GM19238 (cell line): ENCODE results near the gene NFAT5.

Experiments used
- DNase-seq: peaks from one replicate; pipeline ENCODE4 v3.0.0; 2011; ENCODE audit warnings: low spot score; ENCODE audit not compliant: insufficient read length

Gene NFAT5

DNA sequence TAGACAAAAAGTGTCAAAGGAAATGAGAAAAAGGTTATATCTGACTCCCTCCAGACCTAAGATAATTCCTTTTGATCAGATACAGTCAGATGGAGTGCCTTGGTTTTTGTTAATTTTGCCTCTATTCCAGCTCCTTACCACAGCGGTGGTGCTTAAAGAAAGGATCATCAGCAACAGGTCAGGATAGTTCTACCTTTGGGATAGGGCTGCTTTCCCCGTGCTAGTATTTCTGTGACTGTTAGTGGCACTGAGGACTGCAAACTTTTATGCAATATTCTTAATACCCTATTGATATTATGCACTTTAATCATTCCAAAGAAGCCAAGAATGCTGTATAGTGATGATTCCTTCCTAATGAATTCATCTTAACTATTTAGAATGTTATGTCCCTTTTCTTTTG is 136.1 kb downstream of the NFAT5 start:
- DNase-seq: no peak

DNA sequence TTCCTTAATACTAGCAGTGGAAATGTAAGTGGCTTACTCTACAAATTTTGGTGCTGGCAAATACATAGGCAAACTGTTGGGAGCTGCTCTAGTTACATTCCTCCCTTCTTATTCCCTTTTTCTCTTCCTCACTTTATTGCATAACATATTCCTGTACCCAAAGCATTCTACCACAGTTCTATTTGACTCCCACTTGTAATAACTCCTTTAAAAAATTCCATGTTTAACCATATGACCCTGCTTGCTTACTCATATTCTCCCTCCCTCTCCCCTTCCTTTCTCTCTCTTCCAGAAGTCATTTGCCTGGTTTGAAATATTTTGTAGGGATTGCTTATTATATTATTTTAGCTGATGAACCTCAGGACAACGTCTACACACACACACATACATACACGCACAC is 137.9 kb downstream of the NFAT5 start:
- DNase-seq: no peak

DNA sequence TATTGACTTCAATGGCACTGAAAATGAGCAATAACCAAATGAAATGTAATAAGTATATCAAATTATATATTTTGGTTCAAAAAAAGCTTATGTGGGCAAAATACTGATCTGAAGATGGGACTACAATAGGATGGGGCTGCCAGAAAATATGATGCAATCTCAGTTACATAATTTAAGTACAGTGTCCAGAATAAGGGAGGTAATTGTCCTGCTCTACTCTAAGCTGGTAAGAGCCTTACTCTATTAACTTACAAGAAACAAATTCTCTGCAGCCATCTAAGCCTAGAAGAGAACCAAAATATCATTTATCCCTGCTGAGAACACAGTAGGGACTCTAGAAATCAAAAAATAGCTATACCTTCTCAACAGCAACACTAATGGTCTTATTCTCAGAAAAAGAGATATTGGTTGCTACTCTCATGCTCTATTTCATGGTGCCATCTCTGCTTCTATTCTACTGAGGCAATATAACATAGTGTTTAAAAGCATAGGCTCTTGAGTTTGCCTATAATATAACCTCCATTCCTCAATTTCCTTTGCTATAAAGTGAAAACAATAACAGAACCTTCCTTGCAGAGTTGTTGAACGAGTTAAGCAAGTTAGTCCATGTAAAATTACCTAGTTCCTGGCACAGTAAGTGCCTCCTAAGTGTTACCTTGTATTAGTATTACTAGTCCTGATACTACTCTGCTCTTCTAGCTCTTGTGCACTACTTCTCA is 140.6 kb downstream of the NFAT5 start:
- no peak for DNase-seq

DNA sequence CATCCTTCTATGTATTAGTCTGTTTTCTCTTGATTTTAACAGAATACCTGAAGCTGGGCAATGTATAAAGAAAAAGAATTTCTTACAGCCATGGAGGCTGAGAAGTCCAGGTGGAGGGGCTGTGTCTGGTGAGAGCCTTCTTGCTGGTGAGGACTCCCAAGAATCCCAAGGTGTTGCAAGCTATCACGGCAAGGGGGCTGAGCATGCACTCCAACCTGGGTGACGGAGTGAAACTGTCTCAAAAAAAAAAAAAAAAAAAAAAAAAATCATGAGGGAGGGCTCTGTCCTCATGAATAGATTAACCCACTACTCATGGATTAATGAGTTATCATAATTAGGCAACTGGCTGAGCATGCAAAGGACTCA is 141.2 kb downstream of the NFAT5 start:
- DNase-seq: no peak

DNA sequence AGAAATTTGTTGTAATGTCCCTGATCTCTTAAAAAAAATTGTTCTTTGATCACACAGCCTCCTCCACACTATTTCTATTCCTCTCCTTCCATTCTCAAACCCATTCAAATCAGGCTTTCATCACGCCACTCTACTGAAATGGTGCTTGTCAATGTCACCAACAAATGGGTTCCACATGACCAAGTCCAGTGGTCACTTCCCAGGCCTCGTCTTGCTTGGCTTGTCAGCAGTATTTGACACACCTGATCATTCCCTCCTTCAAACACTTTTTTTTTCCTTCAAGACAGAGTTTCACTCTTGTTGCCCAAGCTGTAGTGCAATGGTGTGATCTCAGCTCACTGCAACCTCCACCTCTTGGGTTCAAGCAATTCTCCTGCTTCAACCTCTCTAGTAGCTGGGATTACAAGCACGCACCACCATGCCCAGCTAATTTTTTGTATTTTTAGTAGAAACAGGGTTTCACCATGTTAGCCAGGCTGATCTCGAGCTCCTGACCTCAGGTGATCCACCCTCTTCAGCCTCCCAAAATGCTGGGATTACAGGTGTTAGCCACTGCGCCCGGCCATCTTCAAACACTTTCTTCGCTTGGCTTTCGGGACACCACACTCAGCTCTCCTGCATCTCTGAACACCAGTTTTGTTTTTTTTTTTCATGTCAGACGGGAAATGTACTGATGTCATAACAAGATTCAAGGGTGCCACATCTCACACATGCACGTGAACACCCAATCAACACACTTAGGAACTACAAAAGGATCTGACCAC is 142.3 kb downstream of the NFAT5 start:
- DNase-seq: no peak

DNA sequence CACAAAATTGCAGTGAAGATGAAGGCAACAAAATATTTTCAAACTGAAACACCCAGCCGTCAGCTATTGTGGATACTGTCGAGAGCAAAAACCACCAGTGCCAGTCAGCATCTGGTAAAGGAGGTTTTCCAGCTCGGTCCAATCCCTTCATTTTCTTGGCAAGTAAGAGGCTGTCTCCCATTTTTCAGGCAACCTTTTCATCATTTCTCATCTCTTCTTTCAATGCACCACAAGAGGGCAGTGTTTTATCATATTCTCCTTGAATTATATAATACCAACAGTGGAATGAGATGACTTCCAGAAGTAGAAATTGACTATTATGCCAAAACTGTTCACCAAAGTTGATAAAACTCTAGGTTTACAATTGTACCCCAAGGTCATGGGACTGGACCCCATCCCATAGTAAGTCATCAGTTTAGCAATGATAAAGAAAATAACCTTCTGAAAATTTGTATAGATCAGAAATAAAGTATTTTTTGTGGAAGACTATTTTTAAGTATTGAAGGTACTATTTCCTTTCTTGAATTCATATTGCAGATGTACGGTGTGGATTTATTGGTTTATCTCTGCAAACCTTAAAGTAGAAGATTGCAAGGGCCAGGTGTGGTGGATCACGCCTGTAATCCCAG is 143.8 kb downstream of the NFAT5 start:
- peak; percentile 18 for DNase-seq

DNA sequence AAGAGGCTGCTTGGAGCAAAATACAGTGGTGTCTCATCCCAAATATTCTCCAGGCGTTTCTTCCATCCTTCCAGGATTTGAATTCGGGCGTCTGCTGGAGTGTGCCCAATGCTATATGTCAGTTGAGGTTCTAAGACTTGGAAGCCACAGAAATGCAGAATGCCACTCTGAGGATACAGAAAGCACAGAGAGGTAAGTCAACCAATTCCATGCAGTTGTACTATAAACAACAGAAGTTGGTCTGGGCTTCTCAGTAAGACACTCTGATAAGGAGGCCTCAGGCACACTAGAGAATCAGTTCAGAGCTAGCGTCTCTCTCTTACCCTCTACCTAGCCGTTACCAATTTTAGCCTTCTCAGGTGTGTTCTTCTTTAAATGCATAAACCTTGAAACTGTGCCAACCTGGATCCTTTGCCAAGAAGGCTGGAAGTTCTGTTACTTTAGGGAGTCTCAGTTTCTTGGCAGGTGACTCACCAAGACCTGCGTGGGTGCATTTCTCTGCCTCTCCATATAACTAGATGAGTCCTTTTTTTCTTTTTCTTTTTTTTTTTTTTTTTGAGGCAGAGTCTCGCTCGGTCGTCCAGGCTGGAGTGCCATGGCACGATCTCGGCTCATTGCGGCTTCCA is 145.5 kb downstream of the NFAT5 start:
- DNase-seq: no peak

DNA sequence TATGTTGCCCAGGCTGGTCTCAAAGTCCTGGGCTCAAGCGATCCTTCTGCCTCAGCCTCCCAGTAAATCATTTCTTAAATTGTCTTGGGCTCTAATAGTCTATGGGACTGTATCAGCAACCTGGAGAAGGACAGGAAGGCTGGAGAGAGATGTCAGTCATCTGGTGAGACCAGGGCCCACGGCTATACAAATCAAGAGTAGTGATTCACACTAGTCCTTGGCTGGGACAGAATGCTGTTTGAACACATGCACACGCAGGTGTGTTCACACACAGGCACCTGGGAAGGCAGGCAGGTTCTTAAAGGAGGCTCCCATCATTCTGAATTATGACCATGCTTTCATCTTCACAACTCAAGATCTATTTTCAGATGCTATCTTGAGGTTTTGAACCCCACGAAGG is 146.5 kb downstream of the NFAT5 start:
- DNase-seq: no peak

DNA sequence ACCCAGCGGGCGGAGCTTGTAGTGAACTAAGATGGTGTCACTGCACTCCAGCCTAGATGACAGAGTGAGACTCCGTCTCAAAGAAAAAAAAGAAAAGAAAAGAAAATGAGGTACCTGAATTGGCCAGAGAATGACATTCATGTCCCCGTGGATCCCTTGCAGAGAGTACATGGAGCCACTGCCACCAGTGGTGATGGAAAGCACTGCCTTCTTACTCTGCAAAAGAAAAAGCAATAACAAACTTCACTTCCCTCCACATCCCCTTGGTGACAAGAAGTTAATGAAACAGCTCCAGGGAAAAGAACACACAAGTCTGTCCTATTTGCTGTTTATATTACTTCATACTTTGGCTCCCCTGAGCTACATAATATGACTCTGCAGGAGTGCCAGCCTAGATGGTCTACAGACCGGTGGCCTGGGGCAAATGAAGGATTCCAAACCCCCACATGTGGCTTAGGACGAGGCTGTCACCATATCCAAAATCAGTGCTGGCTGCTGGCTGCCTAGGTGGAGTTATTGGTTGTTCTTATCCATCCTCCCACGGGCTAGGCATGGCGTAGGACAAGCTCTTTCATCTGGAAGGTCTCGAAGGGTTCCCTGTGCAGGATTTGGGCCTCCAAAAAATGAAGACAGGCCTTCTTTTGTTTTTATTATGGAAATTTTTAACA is 147.3 kb downstream of the NFAT5 start:
- DNase-seq: no peak

DNA sequence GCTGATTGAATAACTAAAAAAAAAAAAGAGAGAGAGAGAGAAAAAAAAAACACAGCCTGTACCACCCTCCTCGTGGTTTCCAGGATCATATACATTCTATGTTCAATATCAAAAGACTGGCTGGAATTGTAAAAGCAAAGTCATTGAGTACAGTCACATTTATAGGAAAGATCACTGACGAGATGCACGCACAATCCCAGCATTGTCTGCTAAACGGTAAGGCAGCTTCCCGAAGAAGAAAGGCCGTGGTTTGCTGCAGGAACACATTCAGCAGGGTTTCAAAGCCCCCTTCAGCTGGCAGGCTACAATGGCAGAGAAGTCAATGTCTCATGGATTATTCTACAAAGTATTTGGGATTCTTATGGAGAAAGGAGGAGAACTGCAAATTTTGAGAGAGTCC is 151.3 kb downstream of the NFAT5 start:
- DNase-seq: no peak

DNA sequence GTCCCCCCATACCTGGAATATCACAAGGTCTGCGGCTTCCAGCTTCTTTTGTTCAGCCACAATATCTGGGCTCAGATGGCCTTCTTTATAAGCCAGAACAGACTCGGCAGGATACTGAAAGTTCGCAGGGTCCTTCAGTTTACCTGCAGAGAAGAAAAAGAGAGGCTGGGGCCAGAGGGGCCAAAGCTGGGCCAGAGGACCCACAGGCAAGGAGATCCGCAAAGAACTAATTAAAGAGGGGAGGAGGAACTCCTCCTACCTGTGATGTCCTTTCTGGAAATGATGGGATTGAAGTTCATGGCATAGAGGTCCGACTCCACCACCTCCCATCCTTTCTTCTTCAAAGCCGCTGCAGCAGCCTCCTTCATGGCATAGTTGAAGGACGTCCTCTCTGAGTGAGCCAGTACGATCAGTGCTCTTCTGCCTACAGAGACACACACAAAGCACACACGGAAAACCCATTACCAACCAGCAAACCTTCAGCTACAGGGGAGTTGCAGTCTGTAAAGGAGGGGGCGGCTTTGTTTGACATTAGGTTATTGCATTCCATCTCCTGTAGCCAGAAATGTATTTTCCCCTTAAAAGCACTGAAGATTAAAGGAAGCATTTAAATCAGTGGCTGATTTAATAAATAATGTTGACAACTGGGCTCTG is 152.5 kb downstream of the NFAT5 start:
- DNase-seq: no peak

DNA sequence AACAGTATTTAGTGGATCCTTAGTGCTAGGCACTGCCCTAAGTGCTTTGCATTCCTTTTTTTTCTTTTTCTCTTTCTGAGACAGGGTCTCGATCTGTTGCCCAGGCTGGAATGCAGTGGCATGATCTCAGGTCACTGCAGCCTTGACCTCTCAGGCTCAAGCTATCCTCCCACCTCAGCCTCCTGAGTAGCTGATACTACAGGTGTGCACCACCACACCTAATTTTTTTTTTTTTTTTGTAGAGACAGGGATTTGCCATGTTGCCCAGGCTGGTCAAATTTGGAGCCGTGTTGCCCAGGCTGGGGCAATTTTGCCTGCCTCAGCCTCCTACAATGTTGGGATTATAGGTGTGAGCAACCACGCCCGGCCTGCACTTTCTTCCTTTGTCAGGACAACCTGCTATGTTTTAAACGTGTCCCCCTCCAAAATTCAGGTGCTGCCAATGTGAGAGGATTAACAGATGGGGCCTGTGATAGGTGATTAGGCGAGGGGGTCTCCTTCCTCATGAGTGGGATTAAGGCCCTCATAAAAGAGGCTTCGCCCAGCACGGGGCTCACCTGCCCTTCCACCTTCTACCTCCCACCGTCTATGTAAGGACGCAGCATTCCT is 155.2 kb downstream of the NFAT5 start:
- no peak for DNase-seq

DNA sequence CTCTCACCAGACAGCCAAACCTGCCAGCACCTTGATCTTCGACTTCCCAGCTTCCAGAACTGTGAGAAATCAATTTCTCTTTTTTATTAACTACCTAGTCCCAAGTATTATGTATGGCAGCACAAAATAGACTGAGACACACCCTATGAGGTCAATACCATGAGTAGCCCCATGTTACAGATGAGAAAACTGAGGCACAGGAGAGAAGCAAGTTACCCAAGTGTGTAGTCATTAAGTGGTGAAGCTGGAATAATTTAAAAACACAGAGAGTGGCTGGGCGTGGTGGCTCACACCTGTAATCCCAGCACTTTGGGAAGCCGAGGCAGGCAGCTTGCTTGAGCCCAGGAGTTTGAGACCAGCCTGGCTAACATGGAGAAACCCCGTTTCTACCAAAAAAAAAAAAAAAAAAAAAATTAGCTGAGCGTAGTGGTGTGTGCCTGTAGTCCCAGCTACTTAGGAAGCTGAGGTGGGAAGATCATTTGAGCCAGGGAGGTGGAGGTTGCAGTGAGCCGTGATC is 155.7 kb downstream of the NFAT5 start:
- no peak for DNase-seq

DNA sequence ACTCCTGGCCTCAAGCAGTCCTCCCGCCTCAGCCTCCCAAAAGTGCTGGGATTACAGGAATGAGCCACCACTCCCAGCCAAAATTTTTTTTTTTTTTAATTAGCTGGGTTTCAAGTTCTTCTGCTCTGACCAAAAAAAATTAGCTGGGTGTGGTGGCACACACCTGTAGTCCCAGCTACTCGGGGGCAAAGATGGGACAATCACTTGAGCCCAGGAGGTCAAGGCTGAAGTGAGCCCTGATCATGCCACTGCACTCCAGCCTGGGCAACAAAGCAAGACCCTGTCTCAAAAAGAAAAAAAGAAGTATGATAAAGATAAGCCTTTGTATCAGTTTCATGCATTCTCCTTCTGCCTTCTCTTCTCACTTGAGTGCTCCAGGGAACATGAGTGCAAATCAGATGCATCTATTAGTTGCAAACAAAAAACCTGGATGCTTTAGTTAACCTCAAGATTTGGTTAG is 158.7 kb downstream of the NFAT5 start:
- DNase-seq: no peak

DNA sequence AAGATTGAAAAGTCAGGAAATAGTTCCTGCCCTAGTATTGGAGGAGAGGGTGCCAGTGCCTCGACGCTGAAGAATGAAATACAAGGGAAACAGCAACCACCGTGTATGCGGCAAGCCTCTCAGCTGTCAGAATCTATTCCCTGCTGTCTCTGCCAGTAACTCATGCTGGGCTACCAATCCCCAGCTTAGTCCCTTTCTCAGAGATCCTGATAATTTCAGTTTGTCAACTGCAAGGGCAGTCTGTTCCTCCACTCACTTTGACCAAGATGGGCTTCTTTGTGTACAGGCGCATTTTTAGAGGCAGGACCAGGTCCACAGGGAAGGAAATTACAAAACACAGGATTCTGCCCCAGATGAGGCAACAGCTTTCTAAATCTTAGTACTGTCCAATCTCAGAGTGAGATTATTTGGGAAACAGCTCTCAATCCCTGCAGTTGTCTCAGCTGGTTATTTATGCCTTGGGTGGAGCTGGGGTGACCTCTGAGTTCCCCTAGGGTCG is 159.3 kb downstream of the NFAT5 start:
- no peak for DNase-seq

DNA sequence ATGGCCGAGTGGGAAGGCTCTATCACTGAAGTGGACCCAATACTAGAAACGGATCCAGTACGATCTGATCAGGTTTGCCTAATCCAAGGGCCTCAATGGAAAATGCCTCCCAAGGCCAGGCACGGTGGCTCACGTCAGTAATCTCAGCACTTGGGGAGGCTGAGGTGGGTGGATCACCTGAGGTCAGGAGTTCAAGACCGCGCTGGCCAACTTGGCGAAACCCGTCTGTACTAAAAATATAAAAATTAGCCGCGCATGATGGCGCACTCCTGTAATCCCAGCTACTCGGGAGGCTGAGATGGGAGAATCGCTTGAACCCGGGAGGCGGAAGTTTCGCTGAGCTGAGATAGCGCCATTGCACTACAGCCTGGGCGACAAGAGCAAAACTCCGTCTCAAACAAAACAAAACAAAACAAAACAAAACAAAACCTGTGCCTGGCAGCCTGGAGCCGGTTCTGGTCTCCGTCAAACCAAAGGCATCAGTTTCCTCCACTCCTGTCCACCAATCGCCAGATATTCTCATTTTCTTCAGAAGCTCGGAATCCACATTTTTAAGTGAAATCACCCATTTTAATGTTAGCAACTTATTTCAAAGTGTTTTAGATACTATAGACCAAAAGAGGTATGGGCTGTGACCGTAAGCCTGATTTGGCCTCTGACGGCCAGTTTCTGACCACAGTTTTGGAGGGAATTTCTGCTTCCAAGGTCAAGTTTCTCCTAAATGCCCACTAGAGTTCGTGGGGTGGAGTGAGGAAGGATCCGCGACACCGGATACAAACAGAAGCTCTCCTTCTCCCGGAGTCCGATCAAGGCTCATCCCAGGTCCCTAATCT is 159.9 kb downstream of the NFAT5 start:
- DNase-seq: no peak

DNA sequence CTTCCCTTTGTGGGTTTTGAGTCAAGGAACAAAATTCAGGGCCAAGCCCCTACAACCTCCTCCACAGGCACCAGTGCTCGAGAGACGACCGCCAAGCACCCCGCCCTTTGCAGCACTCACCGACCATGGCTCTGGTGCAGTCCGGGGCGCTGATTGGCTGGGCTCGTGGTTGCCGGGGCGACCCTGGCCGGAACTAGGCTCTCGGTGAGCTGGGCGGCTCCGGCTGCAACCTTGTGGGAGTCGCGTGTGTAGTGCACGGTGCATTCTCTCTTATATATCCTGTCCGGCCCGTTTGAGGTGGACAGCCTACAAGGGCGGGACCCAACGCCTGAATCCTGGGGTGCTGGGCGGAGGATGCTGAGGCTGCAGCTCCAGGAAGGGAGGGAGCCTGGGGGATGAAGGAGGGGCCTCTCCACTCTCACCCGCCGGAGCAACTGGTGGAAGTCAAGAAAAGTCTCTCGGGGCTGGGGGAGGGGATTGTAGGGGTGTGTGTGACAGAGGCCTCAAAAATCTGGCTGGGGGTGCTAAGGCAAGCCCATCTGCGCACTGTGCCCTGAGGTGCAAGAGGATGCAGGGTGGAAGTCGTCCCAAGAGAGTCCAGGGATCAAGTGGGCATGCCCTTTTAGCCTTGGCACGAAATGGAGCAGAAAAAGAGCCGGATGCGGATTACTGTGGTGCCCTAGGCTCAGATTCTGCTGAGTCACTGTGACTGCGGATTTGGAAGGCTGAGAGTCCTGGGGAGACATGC is 160.7 kb downstream of the NFAT5 start, which contains the start of gene NQO1:
TSS of gene NQO1 (minus strand) at position 248 of the 748 bp plus-strand sequence. CDS start at position 127, 121 bp downstream.
- DNase-seq: peak; percentile 91

DNA sequence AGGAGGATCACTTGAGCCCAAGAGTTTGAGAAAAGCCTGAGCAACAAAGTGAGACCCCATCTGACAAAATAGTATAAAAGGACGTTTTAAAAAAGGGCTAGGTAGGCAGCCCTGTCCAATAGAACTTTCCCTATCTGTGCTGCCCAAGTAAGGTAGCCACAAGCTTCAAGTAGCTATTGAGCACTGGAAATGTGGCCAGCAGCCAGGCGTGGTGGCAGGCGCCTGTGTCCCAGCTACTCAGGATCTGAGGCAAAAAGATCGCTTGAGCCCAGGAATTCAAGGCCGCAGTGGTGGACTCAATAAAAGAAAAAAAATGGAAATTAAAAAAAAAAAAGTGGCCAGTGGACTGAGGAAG is 162.1 kb downstream of the NFAT5 start:
- DNase-seq: no peak
